Glomerular visceral epithelial cell (primary cell): Measurements from ENCODE around the gene HOXD1.
A peak's percentile ranks its signal among the peaks of the same experiment; 100 is the strongest.

ENCODE experiments used
- DNase-seq: peaks from one replicate; pipeline ENCODE4 v3.0.0-alpha.2; 2016; ENCODE audit errors: extremely low spot score

HOXD1 gene

DNA sequence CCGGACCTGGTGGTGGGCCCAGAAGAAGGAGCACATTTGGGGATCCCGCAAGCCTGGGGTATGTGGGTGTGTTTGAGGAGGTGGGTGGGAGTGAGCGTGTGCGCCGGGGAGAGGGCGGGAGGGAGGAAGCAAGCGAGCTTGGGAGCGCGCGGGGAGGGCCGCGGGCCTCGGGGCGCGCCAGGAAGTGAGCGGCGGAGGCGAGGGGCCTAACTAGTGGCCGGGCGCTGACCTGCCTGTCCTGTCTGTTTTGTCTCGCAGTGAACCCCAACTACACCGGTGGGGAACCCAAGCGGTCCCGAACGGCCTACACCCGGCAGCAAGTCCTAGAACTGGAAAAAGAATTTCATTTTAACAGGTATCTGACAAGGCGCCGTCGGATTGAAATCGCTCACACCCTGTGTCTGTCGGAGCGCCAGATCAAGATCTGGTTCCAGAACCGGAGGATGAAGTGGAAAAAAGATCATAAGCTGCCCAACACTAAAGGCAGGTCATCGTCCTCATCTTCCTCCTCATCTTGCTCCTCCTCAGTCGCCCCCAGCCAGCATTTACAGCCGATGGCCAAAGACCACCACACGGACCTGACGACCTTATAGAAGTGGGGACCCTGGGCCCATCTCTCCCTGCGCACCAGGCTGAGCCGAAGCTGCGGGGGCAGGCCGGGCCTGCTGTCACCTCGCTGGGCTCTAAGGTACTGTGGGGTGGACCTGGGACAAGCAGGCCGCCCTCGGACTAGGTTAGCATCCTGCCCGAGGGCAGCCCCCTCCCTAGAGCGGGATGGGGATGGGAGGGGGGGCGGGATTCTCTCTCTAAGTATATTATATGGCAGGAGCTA is 35.9 kb upstream of the HOXD1 start:
- peak; percentile 66 for DNase-seq

DNA sequence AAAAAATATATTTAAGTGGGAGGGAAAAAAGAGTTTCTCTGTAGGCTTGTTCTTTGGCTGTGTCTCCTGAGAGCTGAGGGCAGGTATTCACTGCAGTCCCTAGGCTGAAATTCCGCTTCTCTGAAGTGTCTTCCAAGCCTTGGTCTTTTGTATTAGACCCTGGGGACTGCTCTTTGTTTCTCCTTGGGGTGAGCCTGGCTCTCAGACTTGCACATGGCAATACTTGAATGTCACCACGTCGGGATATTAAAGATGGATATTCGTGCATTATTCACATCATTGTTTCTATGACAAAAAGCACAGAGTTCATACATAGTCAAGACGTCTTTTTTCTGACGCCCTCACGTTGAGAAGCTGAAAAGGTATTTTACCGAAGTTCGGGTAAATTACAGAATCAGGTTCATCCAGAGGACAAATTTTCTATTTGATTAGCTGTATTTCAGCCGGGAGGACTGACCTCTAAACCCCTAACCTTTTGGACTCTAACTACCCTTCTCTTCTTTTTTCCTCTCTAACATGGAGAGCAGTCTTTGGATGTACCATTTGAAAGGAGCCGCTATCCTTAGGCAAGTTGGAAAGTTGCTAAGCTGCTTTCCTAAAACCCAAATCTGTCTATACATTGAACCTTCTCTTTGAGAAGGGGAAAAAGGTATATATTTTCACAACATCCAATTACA is 33.8 kb upstream of the HOXD1 start:
- DNase-seq = no peak

DNA sequence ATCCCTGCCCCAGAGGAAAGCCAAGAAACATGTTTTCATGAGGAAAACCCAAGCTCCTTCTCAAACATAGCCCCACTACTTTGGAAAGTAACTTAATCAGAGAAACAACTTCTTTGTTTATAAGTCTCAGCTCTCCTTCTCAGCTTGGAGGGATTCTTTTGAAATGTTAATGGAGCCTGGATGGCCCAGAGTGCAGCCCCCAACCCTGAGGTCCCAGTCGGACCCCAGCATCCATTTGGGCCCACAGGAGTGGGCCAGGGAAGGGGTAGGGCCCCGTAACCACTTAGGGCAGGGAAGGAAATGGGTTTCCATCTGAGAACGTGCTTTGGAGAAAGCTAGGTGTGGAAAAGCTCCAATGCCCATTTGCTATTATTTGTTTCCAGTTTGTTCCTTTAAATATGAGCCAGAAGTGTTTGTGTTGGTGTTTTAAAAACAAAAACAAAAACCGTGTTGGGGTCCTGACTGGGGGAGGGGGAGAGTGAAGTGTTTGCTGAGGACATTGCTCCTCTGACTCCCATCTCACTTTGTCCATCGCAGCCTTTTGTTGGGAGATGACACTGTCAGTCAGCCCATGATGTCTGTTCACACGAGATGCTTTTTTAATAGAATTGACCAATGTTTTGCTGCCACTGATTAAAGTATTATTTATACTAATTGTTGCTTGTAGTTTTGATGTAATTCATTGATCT is 33.0 kb upstream of the HOXD1 start:
- no peak for DNase-seq

GRCh38 chr2:176156301-176156806 is 32.1 kb upstream of the HOXD1 start:
- DNase-seq = no peak

GRCh38 chr2:176156807-176157498 is 31.5 kb upstream of the HOXD1 start, which contains the start of gene HOXD3:
Gene HOXD3 (plus strand): TSS chr2:176157307. CDS start chr2:176169115, 11,808 bp downstream.
- DNase-seq = no peak

GRCh38 chr2:176157499-176158185 is 30.8 kb upstream of the HOXD1 start:
- DNase-seq = peak; percentile 44

DNA sequence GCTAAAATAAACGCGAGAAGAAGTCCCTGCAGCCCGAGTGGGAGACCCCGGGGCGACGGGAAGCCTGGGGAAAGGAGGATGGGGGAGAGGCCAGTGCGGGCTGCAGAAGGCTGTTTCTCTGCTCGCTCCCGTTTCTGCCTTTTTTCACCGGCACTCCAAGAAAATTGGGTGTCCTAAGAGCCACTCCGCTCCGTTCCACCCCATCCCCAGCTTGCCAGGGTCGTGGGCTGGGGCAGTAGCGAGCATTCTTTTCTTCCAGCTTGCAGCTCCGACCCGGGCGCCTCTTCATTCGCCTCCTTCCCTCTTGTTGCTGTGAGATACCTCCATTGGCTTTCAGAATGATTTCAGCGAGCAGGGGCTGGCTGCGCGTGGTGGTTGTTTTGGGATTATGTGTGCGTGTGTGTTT is 30.3 kb upstream of the HOXD1 start:
- DNase-seq = no peak

GRCh38 chr2:176158855-176159662 is 29.4 kb upstream of the HOXD1 start:
- DNase-seq = no peak

GRCh38 chr2:176159663-176160250 is 28.7 kb upstream of the HOXD1 start:
- DNase-seq = no peak

- no peak for DNase-seq
Observed at GRCh38 chr2:176160251-176160985, 28.1 kb upstream of the HOXD1 start.

DNA sequence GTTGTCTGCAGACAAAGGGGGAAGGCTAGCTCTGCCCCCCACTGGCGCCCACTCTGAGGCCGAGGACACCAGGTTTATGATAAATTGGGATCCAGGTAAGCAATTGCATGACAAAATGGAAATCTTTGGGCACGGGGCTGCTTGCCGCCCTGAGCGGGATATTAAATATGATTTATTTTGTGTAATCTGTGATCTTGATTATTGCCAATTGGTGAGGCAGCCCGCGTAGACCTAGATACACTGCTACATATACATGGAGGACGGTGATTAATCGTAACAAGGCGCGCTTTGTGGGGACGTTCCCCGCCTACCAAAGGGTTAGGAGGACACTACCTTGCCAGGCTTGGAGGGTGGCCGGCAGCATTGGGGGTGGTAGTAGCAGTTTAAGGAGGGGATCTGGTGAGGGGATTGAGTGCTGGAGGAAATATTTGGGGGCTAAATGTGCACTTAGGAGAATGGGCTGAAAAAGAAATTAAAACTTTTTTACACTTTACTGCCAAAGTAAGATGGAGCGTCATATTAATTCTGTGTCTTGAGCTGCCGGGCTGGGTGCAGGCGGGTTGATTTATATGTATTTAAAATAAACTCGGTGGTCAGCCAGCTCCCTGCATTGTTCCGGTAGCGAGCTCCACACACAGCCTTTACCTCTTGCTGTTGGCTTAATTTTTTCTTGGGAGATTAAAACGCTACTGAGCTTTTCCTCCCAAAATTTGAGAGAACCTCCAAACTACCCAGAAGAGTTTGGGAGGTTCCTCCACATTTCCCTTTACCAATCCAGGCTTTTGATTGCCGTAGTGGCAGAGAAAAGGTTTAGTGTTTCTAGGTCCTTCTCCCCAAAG is 27.3 kb upstream of the HOXD1 start:
- no peak for DNase-seq

DNA sequence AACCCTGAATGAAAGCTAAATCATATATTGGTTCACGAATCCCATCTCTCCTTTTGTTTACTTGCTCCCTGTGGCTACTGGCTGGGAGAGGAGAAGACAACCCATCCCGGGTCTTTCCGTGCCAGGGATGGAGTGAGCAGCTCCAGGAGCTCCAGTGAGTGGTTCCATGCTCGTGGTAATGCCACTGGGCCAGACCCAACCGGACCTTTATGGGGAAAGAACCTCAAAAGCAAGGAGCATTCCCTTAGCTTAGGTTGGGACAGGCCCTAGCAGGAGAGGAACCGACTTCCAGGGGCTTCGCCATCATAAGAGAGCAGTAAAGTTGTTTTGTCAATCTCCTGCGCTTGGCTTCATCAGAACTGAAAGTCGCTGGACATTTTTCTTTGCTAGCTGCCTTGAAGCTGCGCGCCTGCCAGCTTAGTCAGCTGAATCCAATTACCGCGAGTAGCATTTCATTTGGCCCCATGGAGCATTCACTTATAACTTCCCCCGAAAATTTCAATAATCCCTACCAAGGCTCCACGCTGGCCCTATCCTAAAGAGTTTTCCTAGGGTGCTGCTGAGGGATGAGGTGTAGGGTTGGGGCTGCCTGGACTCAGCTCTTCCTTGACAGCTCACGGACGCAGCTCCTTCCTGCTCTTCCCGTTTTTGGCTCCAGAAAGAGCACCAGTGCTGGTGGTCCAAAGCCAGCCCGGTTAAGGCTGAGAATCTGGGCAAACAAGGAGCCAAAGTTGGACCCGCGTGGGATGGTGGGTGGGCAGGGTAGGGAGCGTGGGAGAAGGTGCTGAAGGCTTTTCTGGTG is 26.4 kb upstream of the HOXD1 start:
- no peak for DNase-seq

- DNase-seq = no peak
Observed at GRCh38 chr2:176162911-176163671, 25.4 kb upstream of the HOXD1 start.

DNA sequence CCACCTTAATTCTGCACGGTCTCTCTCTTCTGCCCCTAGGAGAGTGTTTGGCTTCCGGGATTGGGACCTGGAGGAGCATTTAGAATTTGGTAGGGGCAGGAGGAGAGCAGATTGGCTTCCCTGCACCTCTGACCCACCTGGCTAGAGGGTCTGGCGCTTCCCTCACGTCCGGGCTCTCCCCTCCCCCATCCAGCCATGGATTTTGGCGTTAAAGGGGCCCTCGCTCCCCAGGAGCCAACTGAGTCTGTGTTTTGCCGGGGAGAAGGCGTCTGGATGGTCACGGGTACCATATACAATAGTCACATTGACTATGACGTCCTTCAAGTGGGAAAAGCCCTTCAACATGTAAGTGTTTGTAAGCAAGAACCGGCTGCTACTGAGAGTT is 24.8 kb upstream of the HOXD1 start:
- DNase-seq = no peak

- DNase-seq = no peak
Observed at GRCh38 chr2:176164201-176164600, 24.3 kb upstream of the HOXD1 start.

DNA sequence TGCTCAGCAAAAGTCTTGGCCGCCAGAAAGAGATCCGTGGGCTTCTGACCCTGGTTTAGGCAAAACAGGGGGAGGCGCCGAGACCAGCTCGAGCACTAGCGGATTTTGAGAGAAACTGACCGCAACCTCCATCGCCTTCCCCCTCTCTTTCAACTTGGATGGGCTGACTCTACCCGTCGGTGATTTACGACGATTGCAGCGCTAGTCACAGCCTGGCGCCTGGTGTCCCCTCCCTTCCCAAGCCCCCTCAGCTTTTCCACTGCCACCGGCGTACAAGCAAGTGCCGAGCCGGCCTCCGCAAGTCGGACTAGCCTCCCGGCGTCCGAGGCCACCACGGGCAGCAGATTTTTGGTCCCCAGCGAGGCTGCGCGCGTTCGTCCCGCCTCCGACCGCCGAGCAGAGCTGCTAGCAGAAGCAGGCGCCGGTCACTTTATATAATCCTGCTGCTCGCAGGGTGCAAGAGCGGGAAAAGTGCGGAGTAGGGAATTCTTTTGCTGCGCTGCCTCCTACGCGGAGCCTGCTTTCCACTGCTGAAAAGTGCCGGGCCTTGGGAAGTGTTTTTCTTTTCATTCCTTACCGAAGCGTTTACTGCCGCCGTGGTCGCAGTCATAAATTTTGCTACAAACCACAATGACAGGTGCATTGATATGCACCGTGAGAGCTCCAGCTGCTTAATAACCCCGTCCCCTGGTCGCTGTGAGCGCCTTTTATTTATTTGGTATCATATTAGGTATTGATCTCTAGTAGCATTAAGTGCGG is 23.7 kb upstream of the HOXD1 start:
- DNase-seq = no peak
